Calu3 (cell line): ENCODE data around the gene MAVS. TPM values are rescaled to one million over a fixed set of nuclear protein-coding genes. Genes with fewer than 3 reads are reported as not detected.
A peak's percentile ranks its signal among the peaks of the same experiment; 100 is the strongest.

ENCODE experiments used
- BruUV-seq: library from RNA; stranded (reverse); fragments of 400-500 nt; replicated peaks from 2 replicates; lab custom pipeline; 2021; lab: Mats Ljungman, UMichigan
- CTCF ChIA-PET: fragments of 300-600 bp; sonication (Branson Sonifier 250); formaldehyde crosslinking; loops from one replicate; lab custom pipeline; 2022; ENCODE audit warnings: antibody characterized with exemption; lab: Charles Lee
- DNase-seq: peaks from one replicate; pipeline ENCODE4 v3.0.0; 2022
- H3K27ac Mint-ChIP-seq: one replicate; pipeline ENCODE4 v1.8.0; 2022; ENCODE audit warnings: mixed read lengths; ENCODE audit not compliant: unreplicated experiment
- H3K27me3 Mint-ChIP-seq: one replicate; pipeline ENCODE4 v1.8.0; 2022; ENCODE audit warnings: mixed read lengths; ENCODE audit not compliant: unreplicated experiment
- H3K36me3 Mint-ChIP-seq: one replicate; pipeline ENCODE4 v1.8.0; 2022; ENCODE audit warnings: mild to moderate bottlenecking, moderate library complexity, mixed read lengths; ENCODE audit not compliant: insufficient read depth, unreplicated experiment
- H3K4me1 Mint-ChIP-seq: one replicate; pipeline ENCODE4 v1.8.0; 2022; ENCODE audit warnings: mild to moderate bottlenecking, low read depth, mixed read lengths; ENCODE audit not compliant: unreplicated experiment
- H3K4me3 Mint-ChIP-seq: one replicate; pipeline ENCODE4 v1.8.0; 2022; ENCODE audit warnings: mild to moderate bottlenecking, low read depth, moderate library complexity, mixed read lengths; ENCODE audit not compliant: unreplicated experiment
- H3K9me3 Mint-ChIP-seq: one replicate; pipeline ENCODE4 v1.8.0; 2022; ENCODE audit warnings: low read depth, mixed read lengths; ENCODE audit not compliant: unreplicated experiment
- intact Hi-C: fragments of 100-400 bp; cut with micrococcal nuclease; formaldehyde crosslinking; loops from one replicate; pipeline ENCODE4 v1.10.0; 2022; ENCODE audit not compliant: unreplicated experiment
- microRNA-seq: library from miRNA; unstranded; fragments of <30 nt; microRNA quantifications from one replicate; pipeline ENCODE4 v1.2.0, GENCODE V29; 2022
- total RNA-seq: library from RNA; stranded (reverse); gene quantifications from 2 replicates; pipeline ENCODE4 v1.2.3, GENCODE V29; 2022
- TF ChIP-seq, protein P1 (sequence below): fragments of 200-600 bp; IDR thresholded peaks from one replicate; pipeline ENCODE4 v1.8.0; 2022; ENCODE audit warnings: antibody characterized with exemption; ENCODE audit not compliant: unreplicated experiment

The MAVS gene
- total RNA-seq, 1 experiment from 2014 or later, result 29.8 TPM

DNA sequence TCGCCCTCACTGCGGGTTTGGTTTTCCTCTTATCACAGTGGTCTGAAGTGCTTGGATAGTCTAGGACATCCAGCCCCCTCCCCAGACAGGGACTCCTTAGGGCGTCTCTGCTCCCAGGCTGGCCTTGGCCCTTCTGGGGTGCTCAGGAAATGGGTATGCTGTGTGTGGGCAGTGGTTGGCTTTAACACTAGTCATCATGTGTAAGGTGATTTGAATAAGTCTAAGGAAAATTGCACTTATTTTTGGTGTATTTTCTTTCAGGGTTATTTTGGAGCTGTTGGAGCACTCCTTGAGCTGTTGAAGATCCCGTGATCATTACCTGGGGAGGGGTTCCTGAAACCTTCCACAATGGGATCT, 76.3 kb downstream of the MAVS start:
- Mint-ChIP-seq H3K27me3 (no peaks in the 10 kb centered on the region), H3K4me1 (peaks cover 12% of the 10 kb centered on the region), H3K9me3 (no peaks in the 10 kb centered on the region), H3K27ac (no peak overlapping the region), H3K4me3 (no peak overlapping the region), H3K36me3 (peaks cover 49% of the 10 kb centered on the region)
- TF ChIP-seq, protein P1, sequence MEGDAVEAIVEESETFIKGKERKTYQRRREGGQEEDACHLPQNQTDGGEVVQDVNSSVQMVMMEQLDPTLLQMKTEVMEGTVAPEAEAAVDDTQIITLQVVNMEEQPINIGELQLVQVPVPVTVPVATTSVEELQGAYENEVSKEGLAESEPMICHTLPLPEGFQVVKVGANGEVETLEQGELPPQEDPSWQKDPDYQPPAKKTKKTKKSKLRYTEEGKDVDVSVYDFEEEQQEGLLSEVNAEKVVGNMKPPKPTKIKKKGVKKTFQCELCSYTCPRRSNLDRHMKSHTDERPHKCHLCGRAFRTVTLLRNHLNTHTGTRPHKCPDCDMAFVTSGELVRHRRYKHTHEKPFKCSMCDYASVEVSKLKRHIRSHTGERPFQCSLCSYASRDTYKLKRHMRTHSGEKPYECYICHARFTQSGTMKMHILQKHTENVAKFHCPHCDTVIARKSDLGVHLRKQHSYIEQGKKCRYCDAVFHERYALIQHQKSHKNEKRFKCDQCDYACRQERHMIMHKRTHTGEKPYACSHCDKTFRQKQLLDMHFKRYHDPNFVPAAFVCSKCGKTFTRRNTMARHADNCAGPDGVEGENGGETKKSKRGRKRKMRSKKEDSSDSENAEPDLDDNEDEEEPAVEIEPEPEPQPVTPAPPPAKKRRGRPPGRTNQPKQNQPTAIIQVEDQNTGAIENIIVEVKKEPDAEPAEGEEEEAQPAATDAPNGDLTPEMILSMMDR, result no peak
- no TSS peak for BruUV-seq
- DNase-seq, result no peak
- CTCF ChIA-PET, result no interaction called here
- intact Hi-C loops, result no loop called here

GRCh38 chr20:3923818-3924217, 77.2 kb downstream of the MAVS start:
- CTCF ChIA-PET, result no interaction called here
- Mint-ChIP-seq H3K4me3 (no peak overlapping the region), H3K27me3 (no peaks in the 10 kb centered on the region), H3K27ac (no peak overlapping the region), H3K36me3 (peaks cover 49% of the 10 kb centered on the region), H3K4me1 (peaks cover 12% of the 10 kb centered on the region), H3K9me3 (no peaks in the 10 kb centered on the region)
- BruUV-seq, result no TSS peak
- DNase-seq, result no peak
- intact Hi-C loops, result no loop called here
- TF ChIP-seq, protein P1, result no peak

DNA sequence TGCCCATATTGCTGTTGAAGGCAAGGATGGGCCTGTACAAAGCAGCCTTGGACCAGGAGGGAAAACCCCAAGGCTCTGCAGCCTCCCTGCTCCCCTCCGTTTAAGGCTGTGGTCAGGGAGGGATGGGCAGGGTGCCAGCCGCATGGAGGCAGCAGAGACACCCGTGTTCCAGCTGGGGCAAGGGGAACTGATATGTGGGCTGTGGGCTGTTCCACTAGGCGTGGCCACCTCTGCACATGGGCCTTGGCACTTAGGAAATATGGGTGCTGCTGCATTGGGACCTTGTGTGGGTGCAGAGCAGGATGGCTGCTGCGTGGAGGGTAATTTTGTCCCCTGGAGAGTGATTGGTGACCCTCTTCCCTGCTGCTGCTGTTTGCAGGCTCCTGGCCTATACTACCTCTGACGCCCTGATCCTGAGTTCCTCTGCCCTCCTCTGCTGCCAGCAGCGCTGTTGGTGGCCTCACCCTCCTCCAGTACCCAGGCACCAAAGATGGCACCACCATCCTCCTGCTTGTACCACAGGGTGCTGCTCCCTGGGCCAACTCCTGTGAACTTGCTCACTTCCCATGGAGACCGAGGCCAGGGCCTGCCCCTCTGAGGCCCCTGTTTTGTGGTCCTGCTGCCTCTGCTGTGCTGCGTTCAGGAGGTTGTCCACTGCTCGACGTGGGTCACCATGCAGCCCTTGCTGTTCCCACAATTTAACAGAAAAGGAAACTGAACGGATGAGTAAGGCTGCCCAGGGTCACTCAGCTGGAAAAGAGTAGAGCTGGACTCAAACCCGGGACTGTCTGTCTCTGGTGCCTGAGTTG, 77.9 kb downstream of the MAVS start:
- Mint-ChIP-seq H3K36me3 (peaks cover 53% of the 10 kb centered on the region), H3K9me3 (no peaks in the 10 kb centered on the region), H3K27ac (peak overlapping the region; percentile 42), H3K4me1 (peaks cover 12% of the 10 kb centered on the region), H3K27me3 (no peaks in the 10 kb centered on the region), H3K4me3 (no peak overlapping the region)
- no peak for DNase-seq
- intact Hi-C loops, result no loop called here
- BruUV-seq, result no TSS peak
- TF ChIP-seq, protein P1, result no peak
- CTCF ChIA-PET, result no interaction called here

- Mint-ChIP-seq H3K9me3 (no peaks in the 10 kb centered on the region), H3K4me1 (peaks cover 12% of the 10 kb centered on the region), H3K4me3 (no peak overlapping the region), H3K36me3 (peaks cover 53% of the 10 kb centered on the region), H3K27ac (peak overlapping the region; percentile 42), H3K27me3 (no peaks in the 10 kb centered on the region)
- intact Hi-C loops, result no loop called here
- CTCF ChIA-PET, result no interaction called here
- TF ChIP-seq, protein P1, result no peak
- no peak for DNase-seq
- BruUV-seq, result no TSS peak
Observed at GRCh38 chr20:3925113-3925695, 78.6 kb downstream of the MAVS start.

Small RNA genes lying within 50 kb of the gene (microRNA-seq; reads per million reads assigned to microRNA genes)
- not detected for gene MIR103A2
- not detected for gene MIR103B2

Other genes with a start within 250 kb of the MAVS start
- gene GFRA4, start 183.4 kb upstream of the MAVS start, total RNA-seq, result not detected in 2 replicates
- not detected in 2 replicates for gene ADAM33, start 164.8 kb upstream of the MAVS start, total RNA-seq
- gene SIGLEC1, start 134.2 kb upstream of the MAVS start, total RNA-seq, result not detected in 2 replicates
- not detected in 2 replicates for gene HSPA12B, start 114.1 kb upstream of the MAVS start, total RNA-seq
- gene ADISSP, start 79.1 kb upstream of the MAVS start, total RNA-seq, result 27.3 and 29.0 TPM in 2 replicates
- 0.28 TPM in 1 of 2 replicates, not detected in the other for gene SPEF1, start 65.4 kb upstream of the MAVS start, total RNA-seq
- gene CENPB, start 60.1 kb upstream of the MAVS start, total RNA-seq, result 44.7 and 44.9 TPM in 2 replicates
- 69.6 and 75.0 TPM in 2 replicates for gene CDC25B, start 50.5 kb upstream of the MAVS start, total RNA-seq
- 7.2 and 9.5 TPM in 2 replicates for gene AP5S1, start 26.3 kb upstream of the MAVS start, total RNA-seq
- 37.9 TPM in 2 replicates for gene PANK2, start 42.6 kb downstream of the MAVS start, total RNA-seq
- gene RNF24, start 168.7 kb downstream of the MAVS start, total RNA-seq, result 2.8 and 4.1 TPM in 2 replicates